Activated T-cell treated with anti-CD3 and anti-CD28 coated beads, Interleukin-2, amount 50 U/mL, for 24 hours (primary cell): ENCODE measurements around the gene SYNGR3.
A peak's percentile ranks its signal among the peaks of the same experiment; 100 is the strongest.

Source experiments
- DNase-seq: peaks from one replicate; pipeline ENCODE4 v3.0.0-alpha.2; 2020
- H3K27ac Mint-ChIP-seq: 2 replicates; pipeline ENCODE4 v1.8.0; 2020; ENCODE audit warnings: mild to moderate bottlenecking, mixed read lengths
- H3K27me3 Mint-ChIP-seq: 2 replicates; pipeline ENCODE4 v1.8.0; 2020; ENCODE audit warnings: mixed read lengths
- H3K36me3 Mint-ChIP-seq: 2 replicates; pipeline ENCODE4 v1.8.0; 2020; ENCODE audit warnings: low read depth, mixed read lengths
- H3K4me1 Mint-ChIP-seq: 2 replicates; pipeline ENCODE4 v1.8.0; 2020; ENCODE audit warnings: low read depth, mixed read lengths
- H3K4me3 Mint-ChIP-seq: 2 replicates; pipeline ENCODE4 v1.8.0; 2020; ENCODE audit warnings: mild to moderate bottlenecking, moderate library complexity, mixed read lengths
- H3K9me3 Mint-ChIP-seq: 2 replicates; pipeline ENCODE4 v1.8.0; 2020; ENCODE audit warnings: mixed read lengths

Gene SYNGR3

DNA sequence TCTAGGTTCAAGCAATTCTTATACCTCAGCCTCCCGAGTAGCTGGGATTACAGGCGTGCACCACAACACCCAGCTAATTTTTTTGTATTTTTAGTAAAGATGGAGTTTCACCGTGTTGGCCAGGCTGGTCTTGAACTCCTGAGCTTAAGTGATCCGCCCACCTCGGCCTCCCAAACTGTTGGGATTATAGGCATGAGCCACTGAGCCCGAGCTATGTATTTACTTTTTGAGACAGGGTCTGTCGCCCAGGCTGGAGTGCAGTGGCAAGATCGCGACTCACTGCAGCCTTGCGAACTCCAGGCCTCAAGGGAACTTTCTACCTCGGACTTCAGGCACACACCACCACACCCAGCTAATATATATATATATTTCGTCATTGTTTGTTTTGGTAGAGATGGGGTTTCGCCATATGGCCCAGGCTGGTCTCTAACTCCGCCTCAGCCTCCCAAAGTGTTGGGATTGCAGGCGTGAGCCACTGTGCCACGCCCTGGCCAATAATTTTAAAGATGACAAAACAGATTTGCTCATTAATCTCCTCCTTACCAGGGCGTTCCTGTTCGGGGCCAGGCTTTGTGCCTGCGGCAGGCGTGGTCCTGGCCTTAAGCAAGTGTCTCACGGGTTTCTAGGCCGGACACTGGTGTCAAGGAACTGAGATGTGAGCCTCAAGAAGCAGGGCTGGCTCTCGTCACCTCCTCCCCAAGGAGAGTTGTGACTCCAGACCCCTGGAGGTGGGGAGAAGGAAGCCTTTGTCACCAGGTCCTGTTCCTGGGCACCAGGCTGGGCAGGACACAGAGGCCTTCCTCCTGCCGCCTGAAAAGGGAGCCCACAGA, 25.6 kb downstream of the SYNGR3 start:
- no peak overlapping the region for H3K4me3 Mint-ChIP-seq
- peaks cover 2% of the 10 kb centered on the region for H3K36me3 Mint-ChIP-seq

DNA sequence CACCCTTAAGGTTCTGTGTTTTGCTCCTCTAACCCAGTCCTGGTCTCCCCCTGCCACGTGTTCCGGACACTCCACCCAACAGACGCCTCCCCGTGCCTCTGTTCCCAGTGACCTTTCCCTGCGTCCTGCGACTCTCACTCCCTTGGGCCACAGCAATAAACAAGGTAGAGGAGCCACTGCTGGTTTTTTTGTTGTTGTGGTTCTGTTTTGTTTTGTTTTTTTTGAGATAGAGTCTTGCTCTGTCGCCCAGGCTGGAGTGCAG, 26.1 kb downstream of the SYNGR3 start:
- no peak for DNase-seq
- Mint-ChIP-seq H3K4me1 (peaks cover 6% of the 10 kb centered on the region), H3K9me3 (no peaks in the 10 kb centered on the region), H3K36me3 (no peaks in the 10 kb centered on the region), H3K27ac (no peak overlapping the region), H3K27me3 (peaks cover 21% of the 10 kb centered on the region), H3K4me3 (no peak overlapping the region)

More for the DNA sequence above, 25.6 kb downstream of the SYNGR3 start:
- H3K4me1 Mint-ChIP-seq, result peaks cover 4% of the 10 kb centered on the region
- no peak for DNase-seq
- H3K27me3 Mint-ChIP-seq, result peaks cover 16% of the 10 kb centered on the region
- H3K27ac Mint-ChIP-seq, result no peak overlapping the region
- no peaks in the 10 kb centered on the region for H3K9me3 Mint-ChIP-seq

DNA sequence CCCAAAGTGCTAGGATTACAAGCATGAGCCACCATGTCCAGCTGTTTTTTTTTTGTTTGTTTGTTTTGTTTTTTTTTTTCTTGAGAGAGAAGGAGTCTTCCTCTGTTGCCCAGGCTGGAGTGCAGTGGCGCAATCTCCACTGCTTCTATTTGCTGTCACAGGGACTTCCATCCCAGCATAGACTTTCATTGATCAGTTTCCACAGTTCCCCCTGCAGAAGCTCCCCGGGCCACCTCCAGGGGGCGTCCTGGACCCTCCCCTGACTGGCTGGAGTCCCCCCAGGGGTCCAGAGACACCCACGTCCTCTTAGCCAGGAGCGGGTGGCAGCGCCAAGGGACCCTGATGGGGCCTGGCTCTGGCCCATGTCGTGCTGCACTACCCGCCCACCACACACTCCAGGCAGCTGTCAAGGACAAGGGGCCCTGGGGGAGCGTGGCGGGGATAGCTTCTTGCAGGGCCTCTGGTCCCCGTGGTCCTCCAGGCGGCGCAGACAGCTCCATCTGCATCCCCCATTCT, 26.7 kb downstream of the SYNGR3 start:
- no peaks in the 10 kb centered on the region for H3K9me3 Mint-ChIP-seq
- H3K27ac Mint-ChIP-seq, result no peak overlapping the region
- no peak overlapping the region for H3K4me3 Mint-ChIP-seq

DNA sequence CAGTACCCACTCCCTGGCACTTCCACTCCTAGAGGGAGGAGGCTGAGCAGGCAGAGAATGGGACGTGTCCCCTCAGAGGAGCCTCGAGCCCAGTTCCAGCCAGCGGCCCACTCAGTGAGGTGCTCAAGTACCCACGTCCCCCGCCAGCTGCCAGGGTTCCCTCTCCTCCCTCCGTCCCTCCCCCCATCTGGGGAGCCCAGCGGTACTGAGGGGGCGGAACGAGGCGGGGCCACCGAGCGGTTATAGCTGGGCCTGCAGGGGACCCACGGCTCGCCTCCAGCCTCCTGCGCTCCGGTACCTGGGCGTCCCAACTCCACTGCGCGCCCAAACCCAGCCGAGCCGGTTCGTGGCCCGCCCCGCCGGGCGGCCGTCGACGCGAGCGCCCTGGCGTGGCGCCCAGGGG, 29.7 kb downstream of the SYNGR3 start, which contains the start of gene NPW:
Gene NPW, plus strand, starts transcription at position 268 of the 403 bp plus-strand sequence.
- no peak within 1 kb of the TSS for H3K27ac Mint-ChIP-seq
- H3K9me3 Mint-ChIP-seq, result no peaks in the 10 kb centered on the region
- peaks cover 45% of the 10 kb centered on the region for H3K27me3 Mint-ChIP-seq
- peaks cover 17% of the 10 kb centered on the region for H3K4me1 Mint-ChIP-seq
- H3K4me3 Mint-ChIP-seq, result peak within 1 kb of the TSS; percentile 63
- H3K36me3 Mint-ChIP-seq, result no peaks in the 10 kb centered on the region
- peak; percentile 59 for DNase-seq

More for the DNA sequence above, 26.7 kb downstream of the SYNGR3 start:
- Mint-ChIP-seq H3K4me1 (peaks cover 5% of the 10 kb centered on the region), H3K27me3 (peaks cover 26% of the 10 kb centered on the region), H3K36me3 (no peaks in the 10 kb centered on the region)
- no peak for DNase-seq

DNA sequence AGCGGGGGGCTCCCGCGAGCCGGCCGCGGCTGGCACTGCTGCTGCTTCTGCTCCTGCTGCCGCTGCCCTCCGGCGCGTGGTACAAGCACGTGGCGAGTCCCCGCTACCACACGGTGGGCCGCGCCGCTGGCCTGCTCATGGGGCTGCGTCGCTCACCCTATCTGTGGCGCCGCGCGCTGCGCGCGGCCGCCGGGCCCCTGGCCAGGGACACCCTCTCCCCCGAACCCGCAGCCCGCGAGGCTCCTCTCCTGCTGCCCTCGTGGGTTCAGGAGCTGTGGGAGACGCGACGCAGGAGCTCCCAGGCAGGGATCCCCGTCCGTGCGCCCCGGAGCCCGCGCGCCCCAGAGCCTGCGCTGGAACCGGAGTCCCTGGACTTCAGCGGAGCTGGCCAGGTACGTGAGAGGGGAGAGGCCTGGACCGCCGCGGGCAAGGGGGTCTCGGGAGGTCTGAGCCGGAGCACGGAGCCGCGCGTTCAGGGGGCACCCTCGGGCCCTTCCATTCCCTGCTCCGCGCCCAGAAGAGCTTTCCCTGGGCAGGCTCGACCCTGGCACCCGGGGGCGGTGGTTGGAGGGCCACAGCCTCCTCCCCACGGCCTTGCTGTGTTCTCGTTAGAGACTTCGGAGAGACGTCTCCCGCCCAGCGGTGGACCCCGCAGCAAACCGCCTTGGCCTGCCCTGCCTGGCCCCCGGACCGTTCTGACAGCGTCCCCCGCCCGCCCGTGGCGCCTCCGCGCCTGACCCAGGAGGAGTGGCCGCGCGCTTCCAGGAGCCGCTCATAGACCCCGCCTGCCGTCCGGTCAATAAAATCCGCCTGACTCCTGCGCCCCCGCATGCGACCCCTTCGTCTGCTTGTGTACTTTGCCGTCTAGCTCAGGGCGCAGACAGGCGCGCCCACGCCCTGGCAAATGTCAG, 30.4 kb downstream of the SYNGR3 start:
- no peak for DNase-seq
- Mint-ChIP-seq H3K27ac (no peak overlapping the region), H3K9me3 (no peaks in the 10 kb centered on the region), H3K4me1 (peaks cover 17% of the 10 kb centered on the region), H3K36me3 (no peaks in the 10 kb centered on the region), H3K4me3 (peak overlapping the region; percentile 63), H3K27me3 (peaks cover 45% of the 10 kb centered on the region)

DNA sequence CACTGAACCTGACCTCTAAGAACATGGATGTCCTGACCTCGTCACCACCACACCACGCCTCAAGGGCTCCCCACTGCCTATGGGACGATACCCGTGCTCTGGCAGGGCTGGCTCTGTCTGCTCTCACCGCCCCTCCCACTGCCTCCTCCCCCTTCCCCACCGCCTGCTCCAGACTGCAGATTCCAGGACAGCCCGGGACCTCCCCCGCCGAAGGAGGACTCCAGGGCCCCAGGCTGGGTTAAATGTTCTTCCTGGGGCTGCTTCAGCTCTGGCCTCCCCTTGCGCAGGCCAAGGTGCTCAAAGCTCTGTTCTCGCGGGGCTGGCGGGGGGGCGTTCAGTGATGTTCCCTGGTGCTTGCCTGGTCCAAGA, 32.9 kb downstream of the SYNGR3 start:
- Mint-ChIP-seq H3K36me3 (no peaks in the 10 kb centered on the region), H3K27me3 (peaks cover 54% of the 10 kb centered on the region), H3K9me3 (no peaks in the 10 kb centered on the region), H3K4me3 (peak overlapping the region; percentile 68), H3K27ac (no peak overlapping the region), H3K4me1 (peaks cover 25% of the 10 kb centered on the region)
- no peak for DNase-seq

DNA sequence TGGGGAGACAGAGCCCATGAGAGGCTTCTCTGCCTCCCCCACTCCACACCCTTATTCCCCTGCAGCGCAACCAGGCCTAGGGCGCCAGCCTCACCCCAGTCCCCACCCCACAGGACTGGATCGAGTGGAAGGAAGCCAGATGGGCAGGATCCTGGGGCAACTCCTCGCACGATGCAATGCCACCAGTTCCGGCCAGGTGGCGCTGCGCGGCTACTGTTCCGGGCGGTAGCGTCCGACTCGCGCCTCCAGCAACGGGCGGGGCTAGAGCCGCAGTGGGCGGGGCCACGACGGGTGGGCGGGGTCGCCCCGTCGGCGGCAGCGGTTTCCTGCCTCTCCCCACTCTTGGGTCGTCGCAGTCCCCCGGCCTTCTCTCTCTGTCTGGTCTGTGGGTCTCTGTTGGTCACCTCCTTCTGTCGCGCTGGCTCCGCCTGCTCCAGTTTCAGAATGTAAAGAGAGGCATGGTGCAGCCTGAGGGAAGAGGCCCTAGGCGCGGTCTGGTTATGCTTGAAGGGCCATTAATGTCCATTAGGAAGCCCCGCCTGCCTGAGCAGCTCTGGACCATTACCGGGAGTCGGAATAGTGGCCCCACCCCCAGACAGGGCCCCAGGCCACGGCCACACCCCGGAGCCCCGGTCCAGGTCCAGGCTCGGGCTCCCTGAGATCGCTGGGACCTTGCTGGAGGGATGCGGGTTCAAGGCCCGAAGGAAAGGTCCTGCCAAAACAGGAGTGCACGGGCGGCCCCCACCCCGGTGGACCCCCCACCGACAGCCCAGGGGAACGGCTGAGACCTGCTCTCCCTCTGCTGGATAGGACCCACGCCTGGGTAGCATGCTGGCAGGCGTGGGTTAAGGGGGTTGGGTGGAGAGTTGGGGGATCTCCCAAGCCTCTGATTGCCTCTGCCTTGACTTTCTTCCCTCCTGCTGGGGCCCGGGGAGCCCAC, 33.6 kb downstream of the SYNGR3 start:
- Mint-ChIP-seq H3K9me3 (no peaks in the 10 kb centered on the region), H3K36me3 (no peaks in the 10 kb centered on the region), H3K27ac (peak overlapping the region; percentile 47), H3K4me1 (peaks cover 25% of the 10 kb centered on the region), H3K4me3 (peak overlapping the region; percentile 68), H3K27me3 (peaks cover 57% of the 10 kb centered on the region)
- peak; percentile 99 for DNase-seq

DNA sequence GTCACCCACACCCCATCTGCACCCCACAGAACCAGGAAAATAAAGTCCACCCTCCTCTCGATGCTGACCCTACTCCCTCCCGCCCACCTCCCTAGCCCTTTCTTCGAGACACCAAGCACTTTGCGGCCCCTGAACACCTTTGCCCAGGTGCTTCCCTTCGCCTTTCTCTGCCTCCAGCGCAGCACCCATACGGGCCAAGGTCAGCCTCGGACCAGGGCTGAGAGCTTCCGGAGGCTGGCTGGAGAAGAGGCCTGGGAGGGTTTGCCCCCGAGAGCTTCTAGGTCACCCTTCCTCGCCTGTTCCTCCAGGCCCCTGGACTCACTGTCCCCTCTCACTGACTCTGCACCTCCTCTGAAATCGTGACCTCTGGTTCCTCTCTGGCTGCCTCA, 34.3 kb downstream of the SYNGR3 start:
- Mint-ChIP-seq H3K4me3 (no peak overlapping the region), H3K4me1 (peaks cover 25% of the 10 kb centered on the region), H3K9me3 (no peaks in the 10 kb centered on the region), H3K27ac (no peak overlapping the region), H3K27me3 (peaks cover 52% of the 10 kb centered on the region), H3K36me3 (no peaks in the 10 kb centered on the region)
- no peak for DNase-seq

DNA sequence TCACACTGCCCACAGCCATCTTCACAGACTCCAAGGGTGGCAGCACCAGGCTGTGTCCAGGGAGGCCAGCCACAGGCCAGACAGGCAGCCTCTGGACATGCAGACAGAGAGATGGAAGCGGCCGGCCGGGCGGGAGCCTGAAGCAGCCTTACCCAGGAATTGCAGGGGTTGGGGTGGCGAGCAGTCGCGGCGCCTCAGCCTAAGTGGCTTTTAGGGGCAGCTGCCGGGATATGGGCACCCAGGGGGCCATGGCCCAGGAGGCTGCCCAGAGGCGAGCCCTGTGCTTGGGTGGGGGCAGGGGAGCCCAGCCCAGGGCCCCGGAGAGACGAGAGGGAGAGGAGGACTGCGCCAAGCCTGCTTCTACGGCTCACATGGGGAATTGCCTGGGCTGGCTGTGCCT, 35.5 kb downstream of the SYNGR3 start:
- DNase-seq, result no peak
- Mint-ChIP-seq H3K36me3 (no peaks in the 10 kb centered on the region), H3K4me3 (no peak overlapping the region), H3K27ac (no peak overlapping the region), H3K4me1 (peaks cover 25% of the 10 kb centered on the region), H3K9me3 (no peaks in the 10 kb centered on the region), H3K27me3 (peaks cover 44% of the 10 kb centered on the region)

DNA sequence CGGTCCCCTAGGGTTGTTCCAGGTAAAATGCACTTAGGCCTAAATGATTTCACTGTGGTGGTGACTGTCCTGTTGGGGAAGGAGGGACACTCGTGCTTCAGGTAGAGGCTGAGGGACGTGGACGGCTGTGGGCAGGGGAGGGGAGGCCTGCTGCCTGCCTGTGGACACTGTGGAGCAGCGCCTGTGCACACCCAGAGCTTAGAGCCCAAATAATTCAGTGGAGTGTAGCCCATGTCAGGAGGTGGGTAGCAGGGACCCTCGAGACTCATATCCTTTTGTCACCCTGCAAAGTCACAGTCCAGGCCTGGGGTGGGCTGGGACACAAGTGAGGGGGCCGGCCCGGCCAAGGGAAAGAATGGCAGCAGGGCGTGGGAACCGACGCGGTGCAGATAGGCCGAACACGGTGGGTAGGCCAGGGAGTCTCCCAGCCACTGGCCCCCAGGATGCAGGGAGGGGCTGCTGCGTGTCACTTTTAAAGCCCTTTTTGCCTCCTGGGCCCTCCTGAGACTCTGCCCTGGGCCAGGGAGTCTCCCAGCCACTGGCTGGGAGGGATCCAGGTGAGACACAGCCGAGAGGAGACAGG, 36.2 kb downstream of the SYNGR3 start:
- H3K36me3 Mint-ChIP-seq, result no peaks in the 10 kb centered on the region
- H3K4me1 Mint-ChIP-seq, result peaks cover 21% of the 10 kb centered on the region
- no peak overlapping the region for H3K4me3 Mint-ChIP-seq
- no peak overlapping the region for H3K27ac Mint-ChIP-seq
- no peak for DNase-seq
- H3K9me3 Mint-ChIP-seq, result no peaks in the 10 kb centered on the region
- peaks cover 37% of the 10 kb centered on the region for H3K27me3 Mint-ChIP-seq

DNA sequence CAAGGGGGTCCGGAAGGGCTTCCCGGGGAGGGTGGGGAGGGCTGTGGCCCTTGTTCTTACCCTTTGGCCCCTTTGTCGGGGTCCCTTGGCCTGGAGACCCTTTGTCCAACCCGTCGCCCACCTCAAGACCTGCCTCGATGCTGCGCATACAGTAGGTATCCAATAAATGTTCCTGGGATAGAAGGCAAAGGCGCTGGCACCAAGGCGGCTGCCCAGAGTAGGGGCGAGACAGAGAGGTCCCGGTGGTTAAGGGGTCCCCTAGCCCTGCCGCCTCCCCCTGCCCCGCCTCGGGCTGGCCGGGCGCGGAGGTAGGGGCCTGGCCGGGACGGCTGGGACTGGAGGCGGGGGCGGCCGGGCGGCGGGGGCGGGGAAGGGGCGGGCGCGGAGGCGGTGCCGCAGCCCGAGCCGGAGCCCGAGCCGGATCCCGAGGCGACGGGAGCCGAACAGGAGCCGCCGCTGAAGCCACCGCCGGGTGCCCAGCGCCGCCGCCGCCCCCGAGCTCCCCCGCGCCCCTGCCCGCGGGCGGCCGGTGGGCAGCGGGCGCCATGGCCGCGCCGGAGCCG, 36.8 kb downstream of the SYNGR3 start, which contains the start of gene NHERF2:
Gene NHERF2, plus strand, starts transcription at position 442 of the 563 bp plus-strand sequence. Its CDS starts 104 bp downstream, at position 546.
- H3K36me3 Mint-ChIP-seq, result no peaks in the 10 kb centered on the region
- H3K27ac Mint-ChIP-seq, result no peak within 1 kb of the TSS
- DNase-seq, result peak; percentile 51
- H3K4me3 Mint-ChIP-seq, result peak within 1 kb of the TSS; percentile 60
- H3K4me1 Mint-ChIP-seq, result peaks cover 21% of the 10 kb centered on the region
- peaks cover 33% of the 10 kb centered on the region for H3K27me3 Mint-ChIP-seq
- H3K9me3 Mint-ChIP-seq, result no peaks in the 10 kb centered on the region

DNA sequence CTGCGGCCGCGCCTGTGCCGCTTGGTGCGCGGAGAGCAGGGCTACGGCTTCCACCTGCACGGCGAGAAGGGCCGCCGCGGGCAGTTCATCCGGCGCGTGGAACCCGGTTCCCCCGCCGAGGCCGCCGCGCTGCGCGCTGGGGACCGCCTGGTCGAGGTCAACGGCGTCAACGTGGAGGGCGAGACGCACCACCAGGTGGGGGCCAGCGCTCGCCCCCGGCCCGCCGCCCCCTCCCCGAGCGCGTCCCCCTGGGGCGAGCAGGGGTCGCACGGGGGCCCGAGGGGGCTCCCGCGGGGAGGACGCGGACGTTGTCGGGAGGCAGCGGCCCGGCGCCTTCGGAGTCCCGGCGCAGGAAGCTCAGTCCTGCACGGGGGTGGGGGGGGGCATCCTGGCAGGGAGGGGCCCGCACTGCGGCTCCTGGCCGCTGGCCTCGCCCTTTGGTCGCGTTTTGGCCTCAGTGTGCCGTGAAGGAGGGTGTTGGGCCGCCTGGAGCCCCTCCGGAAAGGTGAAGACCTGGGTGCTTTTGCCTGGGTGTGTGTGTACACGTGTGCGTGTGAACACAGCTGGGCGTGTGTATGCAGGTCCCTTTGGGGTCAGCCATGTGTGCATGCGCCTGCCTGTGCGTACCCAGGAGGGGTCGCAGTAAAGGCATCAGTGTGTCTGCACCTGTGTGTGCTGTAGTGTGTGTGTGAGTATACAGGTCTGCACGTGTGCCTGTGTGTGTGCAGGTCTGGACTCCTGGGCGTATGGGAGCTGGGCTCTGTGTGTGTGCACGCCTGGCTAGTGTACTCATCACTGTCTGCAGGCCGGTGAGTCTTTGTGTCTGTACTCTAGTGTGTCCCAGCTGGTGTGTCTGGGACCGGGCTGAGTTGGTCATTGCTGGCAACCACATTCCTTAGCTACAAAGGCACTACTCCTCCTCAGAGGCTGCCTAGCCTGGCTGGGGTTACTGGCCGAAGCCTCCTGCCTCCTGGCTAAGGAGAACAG, 37.5 kb downstream of the SYNGR3 start:
- Mint-ChIP-seq H3K4me3 (peak overlapping the region; percentile 60), H3K36me3 (no peaks in the 10 kb centered on the region), H3K4me1 (peaks cover 21% of the 10 kb centered on the region), H3K27me3 (peaks cover 25% of the 10 kb centered on the region), H3K27ac (no peak overlapping the region), H3K9me3 (no peaks in the 10 kb centered on the region)
- DNase-seq, result peak; percentile 57
